ENCODE results near the gene TP53BP2.

The TP53BP2 gene

GRCh38 chr1:223748773-223749733 is 96.7 kb downstream of the TP53BP2 start:
- Histone ChIP-seq H3K79me2 (ENCODE audit: insufficient read depth, low read depth) (no peaks in the 10 kb centered on the region), H3K27me3 (ENCODE audit: insufficient read depth, low read depth) (no peaks in the 10 kb centered on the region), H3K27ac (no peak overlapping the region), H2AFZ (ENCODE audit: low read depth) (no peak overlapping the region), H3K4me1 (ENCODE audit: low read depth, poor library complexity, severe bottlenecking) (no peaks in the 10 kb centered on the region), H3K4me3 (IDR thresholded peaks at IDR 0.05; ENCODE audit: insufficient read depth, low read depth, low read length) (no peak overlapping the region), H3K36me3 (ENCODE audit: insufficient read depth) (no peaks in the 10 kb centered on the region), H3K4me2 (no peak overlapping the region), H4K20me1 (ENCODE audit: insufficient read depth) (no peaks in the 10 kb centered on the region), H3K9ac (no peak overlapping the region)
- peak; percentile 79 for TF ChIP-seq CTCF (conservative IDR thresholded peaks at IDR 0.05; ENCODE audit: low read depth, low read length)

- TF ChIP-seq CTCF (conservative IDR thresholded peaks at IDR 0.05; ENCODE audit: low read depth, low read length), result no peak
- H4K20me1 ChIP-seq (ENCODE audit: insufficient read depth), result no peaks in the 10 kb centered on the region
- H3K4me2 ChIP-seq, result no peak overlapping the region
- H3K4me1 ChIP-seq (ENCODE audit: low read depth, poor library complexity, severe bottlenecking), result no peaks in the 10 kb centered on the region
- H2AFZ ChIP-seq (ENCODE audit: low read depth), result no peak overlapping the region
- no peak overlapping the region for H3K4me3 ChIP-seq (IDR thresholded peaks at IDR 0.05; ENCODE audit: insufficient read depth, low read depth, low read length)
- no peaks in the 10 kb centered on the region for H3K79me2 ChIP-seq (ENCODE audit: insufficient read depth, low read depth)
- no peaks in the 10 kb centered on the region for H3K27me3 ChIP-seq (ENCODE audit: insufficient read depth, low read depth)
- no peak overlapping the region for H3K27ac ChIP-seq
- no peak overlapping the region for H3K9ac ChIP-seq
- no peaks in the 10 kb centered on the region for H3K36me3 ChIP-seq (ENCODE audit: insufficient read depth)
Measured at GRCh38 chr1:223748405-223748772, 97.4 kb downstream of the TP53BP2 start.

GRCh38 chr1:223747838-223748335 is 97.9 kb downstream of the TP53BP2 start:
- Histone ChIP-seq H3K9ac (no peak overlapping the region), H4K20me1 (ENCODE audit: insufficient read depth) (no peaks in the 10 kb centered on the region), H3K79me2 (ENCODE audit: insufficient read depth, low read depth) (no peaks in the 10 kb centered on the region), H3K27me3 (ENCODE audit: insufficient read depth, low read depth) (no peaks in the 10 kb centered on the region), H2AFZ (ENCODE audit: low read depth) (no peak overlapping the region), H3K27ac (no peak overlapping the region), H3K4me2 (no peak overlapping the region), H3K36me3 (ENCODE audit: insufficient read depth) (no peaks in the 10 kb centered on the region), H3K4me3 (IDR thresholded peaks at IDR 0.05; ENCODE audit: insufficient read depth, low read depth, low read length) (no peak overlapping the region), H3K4me1 (ENCODE audit: low read depth, poor library complexity, severe bottlenecking) (no peaks in the 10 kb centered on the region)
- no peak for TF ChIP-seq CTCF (conservative IDR thresholded peaks at IDR 0.05; ENCODE audit: low read depth, low read length)

GRCh38 chr1:223745731-223746130 is 100.0 kb downstream of the TP53BP2 start:
- Histone ChIP-seq H3K9ac (no peak overlapping the region), H3K4me1 (ENCODE audit: low read depth, poor library complexity, severe bottlenecking) (no peaks in the 10 kb centered on the region), H3K36me3 (ENCODE audit: insufficient read depth) (no peaks in the 10 kb centered on the region), H3K79me2 (ENCODE audit: insufficient read depth, low read depth) (no peaks in the 10 kb centered on the region), H3K4me2 (no peak overlapping the region), H3K27me3 (ENCODE audit: insufficient read depth, low read depth) (no peaks in the 10 kb centered on the region), H4K20me1 (ENCODE audit: insufficient read depth) (no peaks in the 10 kb centered on the region), H2AFZ (ENCODE audit: low read depth) (no peak overlapping the region), H3K27ac (no peak overlapping the region), H3K4me3 (IDR thresholded peaks at IDR 0.05; ENCODE audit: insufficient read depth, low read depth, low read length) (no peak overlapping the region)
- no peak for TF ChIP-seq CTCF (conservative IDR thresholded peaks at IDR 0.05; ENCODE audit: low read depth, low read length)

All from KMS-11 (cell line).